ENCODE results near the gene GLIPR2.

GLIPR2 gene

GRCh38 chr9:36166168-36166927, 29.8 kb downstream of the GLIPR2 start:
- H3K4me3 ChIP-seq (replicated peaks; ENCODE audit: low read depth, low read length): peak overlapping the region; percentile 54
- peak; percentile 84 for DNase-seq (ENCODE audit: extremely low read depth, insufficient read length)
- peak; percentile 76 for TF ChIP-seq CTCF (IDR thresholded peaks at IDR 0.05; ENCODE audit: insufficient read depth, low read length, poor library complexity, severe bottlenecking)
- no peaks in the 10 kb centered on the region; the same call in none of the 2 replicates for H3K27me3 ChIP-seq (replicated peaks; ENCODE audit: control insufficient read depth, insufficient read depth, low read length)
- no peaks in the 10 kb centered on the region for H3K36me3 ChIP-seq (ENCODE audit: control insufficient read depth, insufficient read depth, low read length)

GRCh38 chr9:36169166-36169565, 32.6 kb downstream of the GLIPR2 start, which contains the start of gene CCIN:
Gene CCIN (plus strand): TSS chr9:36169388. CDS start chr9:36169503, 115 bp downstream.
- H3K36me3 ChIP-seq (ENCODE audit: control insufficient read depth, insufficient read depth, low read length): no peaks in the 10 kb centered on the region

GRCh38 chr9:36169708-36170107, 33.2 kb downstream of the GLIPR2 start:
- peaks cover under 1% of the 10 kb centered on the region; the same call in 1 of the 2 replicates for H3K27me3 ChIP-seq (replicated peaks; ENCODE audit: control insufficient read depth, insufficient read depth, low read length)
- no peak for TF ChIP-seq CTCF (IDR thresholded peaks at IDR 0.05; ENCODE audit: insufficient read depth, low read length, poor library complexity, severe bottlenecking)
- DNase-seq (ENCODE audit: extremely low read depth, insufficient read length): no peak
- no peaks in the 10 kb centered on the region for H3K36me3 ChIP-seq (ENCODE audit: control insufficient read depth, insufficient read depth, low read length)
- H3K4me3 ChIP-seq (replicated peaks; ENCODE audit: low read depth, low read length): no peak overlapping the region

More at GRCh38 chr9:36169166-36169565, 32.6 kb downstream of the GLIPR2 start, which contains the start of gene CCIN:
- Histone ChIP-seq H3K4me3 (replicated peaks; ENCODE audit: low read depth, low read length) (no peak within 1 kb of the TSS), H3K27me3 (replicated peaks; ENCODE audit: control insufficient read depth, insufficient read depth, low read length) (no peaks in the 10 kb centered on the region; the same call in 1 of the 2 replicates)
- DNase-seq (ENCODE audit: extremely low read depth, insufficient read length): no peak
- no peak for TF ChIP-seq CTCF (IDR thresholded peaks at IDR 0.05; ENCODE audit: insufficient read depth, low read length, poor library complexity, severe bottlenecking)

- no peak for TF ChIP-seq CTCF (IDR thresholded peaks at IDR 0.05; ENCODE audit: insufficient read depth, low read length, poor library complexity, severe bottlenecking)
- H3K27me3 ChIP-seq (replicated peaks; ENCODE audit: control insufficient read depth, insufficient read depth, low read length): peaks cover 2% of the 10 kb centered on the region
- no peak overlapping the region for H3K4me3 ChIP-seq (replicated peaks; ENCODE audit: low read depth, low read length)
- H3K36me3 ChIP-seq (ENCODE audit: control insufficient read depth, insufficient read depth, low read length): no peaks in the 10 kb centered on the region
- DNase-seq (ENCODE audit: extremely low read depth, insufficient read length): no peak
Measured at GRCh38 chr9:36170531-36170930, 34.0 kb downstream of the GLIPR2 start.

DNA sequence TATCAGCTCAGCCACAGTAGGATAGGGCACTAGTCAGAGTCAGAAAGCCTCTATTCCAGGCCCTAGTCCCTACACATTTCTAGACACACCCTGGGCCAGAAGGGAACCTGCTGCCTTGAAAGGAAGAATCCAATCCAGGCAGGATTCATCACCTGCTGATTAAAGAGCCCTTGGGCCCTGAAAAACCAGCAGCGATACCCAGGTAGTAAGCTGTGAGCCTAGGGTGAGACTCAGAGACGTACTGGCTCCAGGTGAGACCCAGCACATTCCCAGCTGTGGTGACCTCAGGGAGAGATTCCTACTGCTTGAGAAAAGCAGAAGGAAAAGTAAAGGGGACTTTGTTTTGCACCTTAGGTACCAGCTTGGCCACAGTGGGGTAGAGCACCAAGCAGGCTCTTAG, 37.3 kb downstream of the GLIPR2 start:
- no peak overlapping the region for H3K4me3 ChIP-seq (replicated peaks; ENCODE audit: low read depth, low read length)
- no peaks in the 10 kb centered on the region for H3K36me3 ChIP-seq (ENCODE audit: control insufficient read depth, insufficient read depth, low read length)
- no peak for TF ChIP-seq CTCF (IDR thresholded peaks at IDR 0.05; ENCODE audit: insufficient read depth, low read length, poor library complexity, severe bottlenecking)
- peaks cover 2% of the 10 kb centered on the region for H3K27me3 ChIP-seq (replicated peaks; ENCODE audit: control insufficient read depth, insufficient read depth, low read length)
- DNase-seq (ENCODE audit: extremely low read depth, insufficient read length): no peak

Measured in GM06990 (cell line).